GM12878 (cell line): ENCODE data around the gene VCY1B. TPM values are rescaled to one million over a fixed set of nuclear protein-coding genes. Genes with fewer than 3 reads are reported as not detected.

ENCODE experiments used
- ATAC-seq: fragments of 200-7000 bp; cut with Tn5 transposase; 3 replicates; pipeline ENCODE4 v1.9.1; 2020; ENCODE audit warnings: mild to moderate bottlenecking, moderate library complexity
- BruUV-seq: library from RNA; stranded (reverse); fragments of 400-500 nt; replicated peaks from 2 replicates; lab custom pipeline; 2021; lab: Mats Ljungman, UMichigan
- CTCF ChIA-PET: fragments of 300-600 bp; sonication (Branson Sonifier 250); formaldehyde crosslinking; extraction: SDS; loops from one replicate; lab custom pipeline; 2021; ENCODE audit warnings: inconsistent platforms; lab: Yijun Ruan, JAX
- POLR2A ChIA-PET: fragments of 350-600 bp; formaldehyde crosslinking; extraction: SDS; loops from one replicate; lab custom pipeline; 2021; ENCODE audit warnings: inconsistent platforms; lab: Charles Lee
- RAD21 ChIA-PET: fragments of 300-600 bp; sonication (Branson Sonifier 250); formaldehyde crosslinking; loops from one replicate; lab custom pipeline; 2023; ENCODE audit warnings: antibody characterized with exemption; ENCODE audit not compliant: unreplicated experiment; lab: Charles Lee
- SMC1A ChIA-PET: fragments of 300-600 bp; sonication (Branson Sonifier 250); formaldehyde crosslinking; loops from one replicate; lab custom pipeline; 2023; ENCODE audit not compliant: unreplicated experiment, uncharacterized antibody; lab: Charles Lee
- DNase-seq: peaks from one replicate; pipeline ENCODE4 v3.0.0-alpha.2; 2011; ENCODE audit warnings: low read depth, low spot score
- FAIRE-seq: peaks from 3 replicates; lab custom pipeline; 2011; peaks lifted over from hg19 to GRCh38; lab: Jason Lieb, UNC
- H2AFZ ChIP-seq: 2 replicates; pipeline ENCODE4 v1.6.0; 2011; ENCODE audit warnings: low read depth, low read length, control low read depth; ENCODE audit not compliant: control insufficient read depth
- H3K27ac ChIP-seq: 2 replicates; pipeline ENCODE4 v1.5.1; 2011; ENCODE audit warnings: control low read depth; ENCODE audit not compliant: control insufficient read depth, insufficient read depth
- H3K27me3 ChIP-seq, 2 experiments: replicated peaks in 1 of 2; 2 replicates each; pipeline versions ENCODE4 v1.6.0 to v1.6.1; 2011; ENCODE audit warnings: low read length in 1 of 2; ENCODE audit not compliant: control insufficient read depth in 2 of 2, insufficient read depth in 2 of 2
- H3K36me3 ChIP-seq, 2 experiments: 2 replicates each; pipeline ENCODE4 v1.5.1; 2011; ENCODE audit warnings: low read length in 1 of 2; ENCODE audit not compliant: control insufficient read depth in 2 of 2, insufficient read depth in 2 of 2
- H3K4me1 ChIP-seq: 2 replicates; pipeline ENCODE4 v1.6.1; 2011; ENCODE audit warnings: mild to moderate bottlenecking, low read length, moderate library complexity, mixed read lengths; ENCODE audit not compliant: control insufficient read depth, insufficient read depth
- H3K4me2 ChIP-seq: 2 replicates; pipeline ENCODE4 v1.6.0; 2011; ENCODE audit warnings: control low read depth; ENCODE audit not compliant: control insufficient read depth, insufficient read depth
- H3K4me3 ChIP-seq: fragments of 200-600 bp; sonication (generic); 2 replicates; pipeline ENCODE4 v1.5.1; 2016
- H3K79me2 ChIP-seq: 2 replicates; pipeline ENCODE4 v1.6.0; 2011; ENCODE audit warnings: low read length; ENCODE audit not compliant: control insufficient read depth, insufficient read depth
- H3K9ac ChIP-seq: 2 replicates; pipeline ENCODE4 v1.8.0; 2011; ENCODE audit warnings: low read length, control low read depth, mixed read lengths; ENCODE audit not compliant: control insufficient read depth, insufficient read depth
- H3K9me3 ChIP-seq: replicated peaks from 3 replicates; pipeline ENCODE4 v1.5.1; 2011; ENCODE audit warnings: mild to moderate bottlenecking, low read length; ENCODE audit not compliant: control insufficient read depth, insufficient read depth
- H4K20me1 ChIP-seq: 2 replicates; pipeline ENCODE4 v1.6.0; 2011; ENCODE audit not compliant: control insufficient read depth, insufficient read depth
- CHD1 ChIP-seq: IDR thresholded peaks from 2 replicates; pipeline ENCODE4 v1.6.1; 2012; ENCODE audit warnings: low read depth, low read length, improper control_type of control experiment
- FOXM1 ChIP-seq: IDR thresholded peaks from 2 replicates; pipeline ENCODE4 v1.6.1; 2012; ENCODE audit warnings: low read depth, mild to moderate bottlenecking, inconsistent platforms, low read length, moderate library complexity
- HCFC1 ChIP-seq: fragments of 150-350 bp; IDR thresholded peaks from 2 replicates; pipeline ENCODE4 v1.6.1; 2014; ENCODE audit warnings: low read length
- NBN ChIP-seq: fragments of 450-650 bp; IDR thresholded peaks from 2 replicates; pipeline ENCODE4 v1.6.1; 2016
- NFXL1 ChIP-seq: fragments of 450-650 bp; IDR thresholded peaks from 2 replicates; pipeline ENCODE4 v1.6.1; 2017; ENCODE audit warnings: antibody characterized with exemption, mild to moderate bottlenecking, borderline replicate concordance
- NR2C2 ChIP-seq: IDR thresholded peaks from 2 replicates; pipeline ENCODE4 v1.6.1; 2011; ENCODE audit warnings: borderline replicate concordance, low read depth; ENCODE audit not compliant: control insufficient read depth, insufficient read length
- POLR2AphosphoS5 ChIP-seq: IDR thresholded peaks from 2 replicates; pipeline ENCODE4 v1.6.1; 2011; ENCODE audit warnings: mild to moderate bottlenecking, low read length, inconsistent platforms
- RCOR1 ChIP-seq: conservative IDR thresholded peaks from 2 replicates; pipeline ENCODE4 v1.6.1; 2012; ENCODE audit warnings: low read depth, low read length, improper control_type of control experiment
- SIX5 ChIP-seq: IDR thresholded peaks from 2 replicates; pipeline ENCODE4 v1.6.1; 2011; ENCODE audit warnings: mild to moderate bottlenecking, low read depth, low read length, moderate library complexity; ENCODE audit not compliant: severe bottlenecking
- SMAD1 ChIP-seq: fragments of 450-650 bp; IDR thresholded peaks from 2 replicates; pipeline ENCODE4 v1.6.1; 2018; ENCODE audit warnings: mild to moderate bottlenecking, low read depth; ENCODE audit not compliant: partially characterized antibody
- SREBF1 ChIP-seq: IDR thresholded peaks from 2 replicates; pipeline ENCODE4 v1.6.1; 2012; ENCODE audit warnings: mild to moderate bottlenecking, low read length
- STAT1 ChIP-seq: fragments of 450-650 bp; conservative IDR thresholded peaks from 2 replicates; pipeline ENCODE4 v1.6.1; 2014; ENCODE audit warnings: antibody characterized with exemption, mild to moderate bottlenecking
- ZNF384 ChIP-seq: IDR thresholded peaks from 2 replicates; pipeline ENCODE4 v1.6.1; 2012; ENCODE audit warnings: low read depth, mild to moderate bottlenecking, low read length, improper control_type of control experiment, borderline replicate concordance
- WGBS: methylation state at CpG from one replicate; pipeline ENCODE4 v1.1.6; 2016; ENCODE audit warnings: low lambda C conversion rate; ENCODE audit not compliant: insufficient replicate concordance, insufficient coverage; ENCODE audit errors: missing lambda C conversion rate; 5-methylcytosine and 5-hydroxymethylcytosine counted together
- in situ Hi-C: fragments of 300-500 bp; cut with MboI; formaldehyde crosslinking; loops from 9 replicates; pipeline ENCODE4 v1.14.3; 2018; ENCODE audit warnings: mixed read lengths
- intact Hi-C: fragments of 100-400 bp; cut with micrococcal nuclease; formaldehyde crosslinking; loops from one replicate; pipeline ENCODE4 v1.14.2; 2022; ENCODE audit not compliant: unreplicated experiment
- polyA plus RNA-seq, 11 experiments: library from polyadenylated mRNA; depleted of rRNA in 4 of 11; unstranded in 6 of 11; stranded (reverse) in 5 of 11; fragments of >200 nt; fragmentation: Nextera tagmentation in 4 of 11; fragmentation: Illumina TruSeq in 1 of 11; extraction: Ambion mirVana in 4 of 11; extraction: Trizol in 1 of 11; gene quantifications; 1 replicate in 1 of 11; 2 replicates in 10 of 11; pipeline versions ENCODE4 v1.2.1 to v1.2.3, GENCODE V29; 2011 to 2016; ENCODE audit warnings: inconsistent platforms in 2 of 11, missing spikeins in 2 of 11, low read depth in 1 of 11
- total RNA-seq, 4 experiments: library from RNA; depleted of rRNA in 3 of 4; stranded (reverse); fragments of >200 nt in 3 of 4; fragmentation: Illumina TruSeq in 1 of 4; extraction: Trizol in 1 of 4; gene quantifications; 2 replicates each; pipeline versions ENCODE4 v1.2.1 to v1.2.3, GENCODE V29; 2013 to 2021

VCY1B gene
- total and polyA plus RNA-seq, 10 of the 15 experiments (the other 5 are each of a cell fraction or from before 2014, with no cell fraction given): not detected

GRCh38 chrY:14085877-14086276 lies 29.9 kb downstream of the VCY1B start:
- Histone ChIP-seq H3K9ac (no peak overlapping the region), H3K4me1 (no peaks in the 10 kb centered on the region), H2AFZ (no peak overlapping the region), H3K36me3 (no peaks in the 10 kb centered on the region), H3K27ac (no peak overlapping the region), H3K27me3 (no peaks in the 10 kb centered on the region), H3K4me2 (no peak overlapping the region), H3K79me2 (no peaks in the 10 kb centered on the region), H4K20me1 (no peaks in the 10 kb centered on the region), H3K4me3 (no peak overlapping the region), H3K9me3 (no peaks in the 10 kb centered on the region)
- intact Hi-C loops: no loop called here
- no peak for ATAC-seq
- in situ Hi-C loops: no loop called here
- no peak for FAIRE-seq
- CTCF ChIA-PET: no interaction called here
- BruUV-seq: no TSS peak
- SMC1A ChIA-PET: no interaction called here
- DNase-seq: no peak
- POLR2A ChIA-PET: no interaction called here
- RAD21 ChIA-PET: no interaction called here
- TF ChIP-seq SIX5 (no peak), SREBF1 (no peak), FOXM1 (no peak), ZNF384 (no peak), POLR2AphosphoS5 (no peak), RCOR1 (no peak), STAT1 (no peak), HCFC1 (no peak), CHD1 (no peak), NFXL1 (no peak), NBN (no peak), SMAD1 (no peak), NR2C2 (no peak)
- WGBS: no CpG with 5 or more reads among the region's 1 CpG

Other genes with a start within 250 kb of the VCY1B start
- gene VCY, start 69.8 kb upstream of the VCY1B start, total RNA-seq (2014; rRNA removed): not detected in 2 replicates
- not detected in 2 replicates for gene VCY, start 69.8 kb upstream of the VCY1B start, total RNA-seq (2014; rRNA removed; fragmentation: Illumina TruSeq; extraction: Trizol)
- not detected in 2 replicates for gene VCY, start 69.8 kb upstream of the VCY1B start, total RNA-seq (2021)
- not detected in 2 replicates for gene VCY, start 69.8 kb upstream of the VCY1B start, polyA plus RNA-seq (2011; rRNA removed)
- gene VCY, start 69.8 kb upstream of the VCY1B start, polyA plus RNA-seq (2014; fragmentation: Illumina TruSeq; extraction: Trizol): not detected in 2 replicates
- not detected for gene VCY, start 69.8 kb upstream of the VCY1B start, polyA plus RNA-seq (2014; fragmentation: Nextera tagmentation; extraction: Ambion mirVana)
- not detected in 2 replicates for gene VCY, start 69.8 kb upstream of the VCY1B start, polyA plus RNA-seq (2014; rRNA removed)
- not detected for gene VCY, start 69.8 kb upstream of the VCY1B start, polyA plus RNA-seq (2016; fragmentation: Nextera tagmentation; extraction: Ambion mirVana)